Vagina (tissue), 2 donors: ENCODE measurements around the gene LHPP. TPM values are rescaled to one million over a fixed set of nuclear protein-coding genes. Genes with fewer than 3 reads are reported as not detected.

Source experiments
- DNase-seq, 2 donors: peaks; one replicate each; pipeline ENCODE4 v3.0.0-alpha.2; 2017; ENCODE audit errors: extremely low spot score in 2 of 2
- H3K27ac ChIP-seq: fragments of 200-600 bp; sonication (generic); one replicate; pipeline ENCODE4 v1.5.1; 2019
- H3K27me3 ChIP-seq: fragments of 200-600 bp; sonication (generic); one replicate; pipeline ENCODE4 v1.5.1; 2019
- H3K36me3 ChIP-seq, 2 donors: fragments of 200-600 bp; sonication (generic); one replicate each; pipeline ENCODE4 v1.5.1; 2017 to 2019
- H3K4me1 ChIP-seq: fragments of 200-600 bp; sonication (generic); one replicate; pipeline ENCODE4 v1.5.1; 2019
- H3K4me3 ChIP-seq, 2 donors: fragments of 200-600 bp; sonication (generic); 1 replicate in 1 of 2; 2 replicates in 1 of 2; pipeline ENCODE4 v1.5.1; 2016 to 2019
- H3K9me3 ChIP-seq: fragments of 200-600 bp; sonication (generic); one replicate; pipeline ENCODE4 v1.5.1; 2019
- CTCF ChIP-seq, 3 experiments: fragments of 450-650 bp in 2 of 3; fragments of 200-600 bp in 1 of 3; sonication (generic) in 1 of 3; IDR thresholded peaks; one replicate each; pipeline ENCODE4 v1.5.1; 2017 to 2019; ENCODE audit warnings: antibody characterized with exemption in 3 of 3, mild to moderate bottlenecking in 2 of 3, moderate library complexity in 2 of 3
- POLR2A ChIP-seq, 2 donors: fragments of 450-650 bp; IDR thresholded peaks; one replicate each; pipeline ENCODE4 v1.6.1; 2017; ENCODE audit warnings: antibody characterized with exemption in 2 of 2, mild to moderate bottlenecking in 2 of 2, moderate library complexity in 2 of 2
- POLR2AphosphoS5 ChIP-seq, 2 donors: sonication (generic); formaldehyde crosslinking; IDR thresholded peaks; one replicate each; pipeline ENCODE4 v1.9.0; 2017; ENCODE audit warnings: antibody characterized with exemption in 2 of 2, mild to moderate bottlenecking in 2 of 2, low read depth in 1 of 2; ENCODE audit not compliant: insufficient read depth in 1 of 2
- intact Hi-C: fragments of 100-400 bp; cut with DNase I; formaldehyde crosslinking; loops from one replicate; pipeline ENCODE4 v1.15.1; 2023
- total RNA-seq: library from RNA; depleted of rRNA; stranded (reverse); fragments of >200 nt; gene quantifications from one replicate; pipeline ENCODE4 v1.2.3, GENCODE V29; 2016

The LHPP gene
- total RNA-seq, 1 donor from 2014 or later = 20.1 TPM

- H3K27me3 ChIP-seq = no peaks in the 10 kb centered on the region
- no peak overlapping the region for H3K4me3 ChIP-seq
- no peak for DNase-seq
- TF ChIP-seq CTCF (IDR thresholded peaks at IDR 0.05) = no peak
- peaks cover 45% of the 10 kb centered on the region for H3K4me1 ChIP-seq
- intact Hi-C loops = no loop called here
- no peaks in the 10 kb centered on the region for H3K9me3 ChIP-seq
- H3K27ac ChIP-seq = no peak overlapping the region
- no peaks in the 10 kb centered on the region for H3K36me3 ChIP-seq
Measured at GRCh38 chr10:124639206-124639605, 177.6 kb downstream of the LHPP start.

GRCh38 chr10:124639646-124640045, 178.0 kb downstream of the LHPP start:
- H3K4me1 ChIP-seq = peaks cover 49% of the 10 kb centered on the region
- DNase-seq = no peak
- TF ChIP-seq POLR2A (IDR thresholded peaks at IDR 0.05) (no peak), CTCF (IDR thresholded peaks at IDR 0.05) (no peak), POLR2AphosphoS5 (IDR thresholded peaks at IDR 0.05; ENCODE audit: insufficient read depth in 1 of 2, low read depth in 1 of 2) (no peak)
- H3K36me3 ChIP-seq = no peaks in the 10 kb centered on the region
- no peaks in the 10 kb centered on the region for H3K9me3 ChIP-seq
- intact Hi-C loops = no loop called here
- H3K4me3 ChIP-seq = no peak overlapping the region
- H3K27ac ChIP-seq = no peak overlapping the region
- H3K27me3 ChIP-seq = no peaks in the 10 kb centered on the region

GRCh38 chr10:124640056-124640455, 178.4 kb downstream of the LHPP start:
- H3K4me1 ChIP-seq = peaks cover 53% of the 10 kb centered on the region

GRCh38 chr10:124640538-124641231, 179.1 kb downstream of the LHPP start:
- H3K4me1 ChIP-seq = peaks cover 59% of the 10 kb centered on the region
- TF ChIP-seq POLR2A (IDR thresholded peaks at IDR 0.05) = no peak
- no peak for TF ChIP-seq CTCF (IDR thresholded peaks at IDR 0.05)
- TF ChIP-seq POLR2AphosphoS5 (IDR thresholded peaks at IDR 0.05; ENCODE audit: insufficient read depth in 1 of 2, low read depth in 1 of 2) = no peak
- H3K9me3 ChIP-seq = no peaks in the 10 kb centered on the region
- DNase-seq = no peak
- intact Hi-C loops = no loop called here
- H3K27ac ChIP-seq = peak overlapping the region; percentile 7
- no peaks in the 10 kb centered on the region for H3K36me3 ChIP-seq
- H3K27me3 ChIP-seq = no peaks in the 10 kb centered on the region
- no peak overlapping the region for H3K4me3 ChIP-seq

More at GRCh38 chr10:124640056-124640455, 178.4 kb downstream of the LHPP start:
- Histone ChIP-seq H3K27ac (no peak overlapping the region), H3K4me3 (no peak overlapping the region), H3K9me3 (no peaks in the 10 kb centered on the region), H3K36me3 (no peaks in the 10 kb centered on the region), H3K27me3 (no peaks in the 10 kb centered on the region)
- TF ChIP-seq POLR2AphosphoS5 (IDR thresholded peaks at IDR 0.05; ENCODE audit: insufficient read depth in 1 of 2, low read depth in 1 of 2) = no peak
- intact Hi-C loops = no loop called here
- no peak for DNase-seq

- TF ChIP-seq POLR2A (IDR thresholded peaks at IDR 0.05) (no peak), CTCF (IDR thresholded peaks at IDR 0.05) (no peak), POLR2AphosphoS5 (IDR thresholded peaks at IDR 0.05; ENCODE audit: insufficient read depth in 1 of 2, low read depth in 1 of 2) (no peak)
- peak overlapping the region; percentile 7 for H3K27ac ChIP-seq
- H3K4me3 ChIP-seq = no peak overlapping the region
- no peaks in the 10 kb centered on the region for H3K27me3 ChIP-seq
- H3K4me1 ChIP-seq = peaks cover 67% of the 10 kb centered on the region
- no peak for DNase-seq
- no peaks in the 10 kb centered on the region for H3K9me3 ChIP-seq
- H3K36me3 ChIP-seq = no peaks in the 10 kb centered on the region
- intact Hi-C loops = no loop called here
Measured at GRCh38 chr10:124641282-124642087, 179.9 kb downstream of the LHPP start.
